Esophagus squamous epithelium (tissue), 4 donors: Measurements from ENCODE around the gene NRXN3.

Experiments used
- POLR2A ChIP-seq, 4 donors: fragments of 450-650 bp; IDR thresholded peaks; one replicate each; pipeline ENCODE4 v1.6.1; 2017; ENCODE audit warnings: antibody characterized with exemption in 4 of 4, mild to moderate bottlenecking in 4 of 4, moderate library complexity in 3 of 4
- TF ChIP-seq, protein P1 (sequence below), 6 experiments: fragments of 450-650 bp in 4 of 6; fragments of 200-600 bp in 2 of 6; sonication (generic) in 2 of 6; IDR thresholded peaks; one replicate each; pipeline ENCODE4 v1.5.1; 2016 to 2019; ENCODE audit warnings: antibody characterized with exemption in 6 of 6, mild to moderate bottlenecking in 4 of 6, moderate library complexity in 4 of 6

GRCh38 chr14:79281244-79282152 lies 1111.3 kb downstream of the NRXN3 start:
- TF ChIP-seq, protein P1, sequence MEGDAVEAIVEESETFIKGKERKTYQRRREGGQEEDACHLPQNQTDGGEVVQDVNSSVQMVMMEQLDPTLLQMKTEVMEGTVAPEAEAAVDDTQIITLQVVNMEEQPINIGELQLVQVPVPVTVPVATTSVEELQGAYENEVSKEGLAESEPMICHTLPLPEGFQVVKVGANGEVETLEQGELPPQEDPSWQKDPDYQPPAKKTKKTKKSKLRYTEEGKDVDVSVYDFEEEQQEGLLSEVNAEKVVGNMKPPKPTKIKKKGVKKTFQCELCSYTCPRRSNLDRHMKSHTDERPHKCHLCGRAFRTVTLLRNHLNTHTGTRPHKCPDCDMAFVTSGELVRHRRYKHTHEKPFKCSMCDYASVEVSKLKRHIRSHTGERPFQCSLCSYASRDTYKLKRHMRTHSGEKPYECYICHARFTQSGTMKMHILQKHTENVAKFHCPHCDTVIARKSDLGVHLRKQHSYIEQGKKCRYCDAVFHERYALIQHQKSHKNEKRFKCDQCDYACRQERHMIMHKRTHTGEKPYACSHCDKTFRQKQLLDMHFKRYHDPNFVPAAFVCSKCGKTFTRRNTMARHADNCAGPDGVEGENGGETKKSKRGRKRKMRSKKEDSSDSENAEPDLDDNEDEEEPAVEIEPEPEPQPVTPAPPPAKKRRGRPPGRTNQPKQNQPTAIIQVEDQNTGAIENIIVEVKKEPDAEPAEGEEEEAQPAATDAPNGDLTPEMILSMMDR (IDR thresholded peaks at IDR 0.05), result no peak
- TF ChIP-seq POLR2A (IDR thresholded peaks at IDR 0.05), result no peak
